Hepatocyte (in vitro differentiated cells): ENCODE results near the gene AOPEP. TPM values are rescaled to one million over a fixed set of nuclear protein-coding genes. Genes with fewer than 3 reads are reported as not detected.

Source experiments
- DNase-seq: peaks from one replicate; pipeline ENCODE4 v3.0.0-alpha.2; 2016; ENCODE audit warnings: low spot score
- H2AFZ ChIP-seq: fragments of 200-600 bp; sonication (generic); 2 replicates; pipeline ENCODE4 v1.6.0; 2016; ENCODE audit warnings: antibody characterized with exemption, mild to moderate bottlenecking
- H3K27ac ChIP-seq: fragments of 200-600 bp; sonication (generic); 2 replicates; pipeline ENCODE4 v1.5.1; 2016; ENCODE audit warnings: mild to moderate bottlenecking
- H3K27me3 ChIP-seq: fragments of 200-600 bp; sonication (generic); 2 replicates; pipeline ENCODE4 v1.6.1; 2016
- H3K36me3 ChIP-seq: fragments of 200-600 bp; sonication (generic); replicated peaks from 2 replicates; pipeline ENCODE4 v1.5.1; 2016; ENCODE audit warnings: low read depth; ENCODE audit not compliant: insufficient read depth
- H3K4me1 ChIP-seq: fragments of 200-600 bp; sonication (generic); 2 replicates; pipeline ENCODE4 v1.5.1; 2016; ENCODE audit warnings: mild to moderate bottlenecking, moderate library complexity; ENCODE audit not compliant: insufficient read depth
- H3K4me2 ChIP-seq: fragments of 200-600 bp; sonication (generic); 2 replicates; pipeline ENCODE4 v1.6.0; 2016
- H3K4me3 ChIP-seq: fragments of 200-600 bp; sonication (generic); 2 replicates; pipeline ENCODE4 v1.5.1; 2016; ENCODE audit warnings: mild to moderate bottlenecking
- H3K79me2 ChIP-seq: fragments of 200-600 bp; sonication (generic); 2 replicates; pipeline ENCODE4 v1.6.0; 2017; ENCODE audit warnings: mild to moderate bottlenecking
- H3K9me2 ChIP-seq: fragments of 200-600 bp; sonication (generic); replicated peaks from 2 replicates; pipeline ENCODE4 v1.6.0; 2017; ENCODE audit warnings: mild to moderate bottlenecking; ENCODE audit not compliant: insufficient read depth
- H3K9me3 ChIP-seq: fragments of 200-600 bp; sonication (generic); 2 replicates; pipeline ENCODE4 v1.5.1; 2016; ENCODE audit warnings: low read depth, mild to moderate bottlenecking
- H4K20me1 ChIP-seq: fragments of 200-600 bp; sonication (generic); 2 replicates; pipeline ENCODE4 v1.6.0; 2016; ENCODE audit warnings: mild to moderate bottlenecking; ENCODE audit not compliant: insufficient read depth, poor library complexity, severe bottlenecking
- CTCF ChIP-seq: fragments of 200-600 bp; sonication (generic); IDR thresholded peaks from 2 replicates; pipeline ENCODE4 v1.5.1; 2016; ENCODE audit warnings: antibody characterized with exemption, mild to moderate bottlenecking; ENCODE audit not compliant: poor library complexity
- EZH2 ChIP-seq: fragments of 200-600 bp; sonication (generic); IDR thresholded peaks from 2 replicates; pipeline ENCODE4 v1.6.1; 2016; ENCODE audit warnings: antibody characterized with exemption, mild to moderate bottlenecking, borderline replicate concordance
- EZH2phosphoT487 ChIP-seq: fragments of 200-600 bp; sonication (generic); IDR thresholded peaks from one replicate; pipeline ENCODE4 v1.6.1; 2018; ENCODE audit warnings: antibody characterized with exemption, mild to moderate bottlenecking, low read depth, moderate library complexity; ENCODE audit not compliant: unreplicated experiment, severe bottlenecking
- WGBS: methylation state at CpG from one replicate; pipeline ENCODE4 v1.1.6; 2016; ENCODE audit warnings: low lambda C conversion rate; ENCODE audit errors: missing lambda C conversion rate; 5-methylcytosine and 5-hydroxymethylcytosine counted together
- polyA plus RNA-seq: library from polyadenylated mRNA; unstranded; fragments of >200 nt; fragmentation: Nextera tagmentation; extraction: Ambion mirVana; gene quantifications from 2 replicates; pipeline ENCODE4 v1.2.1, GENCODE V29; 2016
- total RNA-seq: library from RNA; depleted of rRNA; stranded (reverse); fragments of >200 nt; gene quantifications from 2 replicates; pipeline ENCODE4 v1.2.3, GENCODE V29; 2014

Gene AOPEP
- total and polyA plus RNA-seq, 2 experiments from 2014 or later, result 82.8 to 101 TPM

GRCh38 chr9:95090871-95091577 is 364.5 kb downstream of the AOPEP start:
- Histone ChIP-seq H3K9me2 (no peaks in the 10 kb centered on the region), H3K27me3 (no peaks in the 10 kb centered on the region), H3K27ac (peak overlapping the region; percentile 94), H2AFZ (no peak overlapping the region), H3K4me2 (peak overlapping the region; percentile 60), H4K20me1 (no peaks in the 10 kb centered on the region), H3K4me1 (peaks cover 39% of the 10 kb centered on the region), H3K9me3 (no peaks in the 10 kb centered on the region), H3K79me2 (peaks cover 68% of the 10 kb centered on the region), H3K36me3 (no peaks in the 10 kb centered on the region), H3K4me3 (no peak overlapping the region)
- DNase-seq, result no peak
- 77% methylated on average over 14 of the region's 14 CpGs for WGBS
- TF ChIP-seq EZH2, result no peak
- TF ChIP-seq EZH2phosphoT487, result no peak
- TF ChIP-seq CTCF, result no peak

GRCh38 chr9:95091601-95092261 is 365.2 kb downstream of the AOPEP start:
- Histone ChIP-seq H3K4me3 (no peak overlapping the region), H3K36me3 (no peaks in the 10 kb centered on the region), H3K4me2 (peak overlapping the region; percentile 60), H3K9me2 (no peaks in the 10 kb centered on the region), H3K27ac (peak overlapping the region; percentile 94), H3K9me3 (no peaks in the 10 kb centered on the region), H3K27me3 (no peaks in the 10 kb centered on the region), H3K4me1 (peaks cover 39% of the 10 kb centered on the region), H2AFZ (no peak overlapping the region), H4K20me1 (no peaks in the 10 kb centered on the region), H3K79me2 (peaks cover 61% of the 10 kb centered on the region)
- no peak for TF ChIP-seq EZH2phosphoT487
- WGBS, result 22% methylated on average over 12 of the region's 12 CpGs
- DNase-seq, result peak; percentile 55

GRCh38 chr9:95092262-95093072 is 366.0 kb downstream of the AOPEP start:
- Histone ChIP-seq H3K27me3 (no peaks in the 10 kb centered on the region), H3K27ac (peak overlapping the region; percentile 94), H3K36me3 (no peaks in the 10 kb centered on the region), H3K4me3 (no peak overlapping the region), H3K79me2 (peaks cover 54% of the 10 kb centered on the region), H2AFZ (no peak overlapping the region), H3K4me1 (peaks cover 39% of the 10 kb centered on the region), H3K9me2 (no peaks in the 10 kb centered on the region), H3K4me2 (peak overlapping the region; percentile 60), H4K20me1 (no peaks in the 10 kb centered on the region), H3K9me3 (no peaks in the 10 kb centered on the region)
- no peak for DNase-seq
- TF ChIP-seq EZH2phosphoT487 (no peak), CTCF (no peak), EZH2 (no peak)
- 59% methylated on average over 16 of the region's 19 CpGs for WGBS

GRCh38 chr9:95093586-95093985 is 367.1 kb downstream of the AOPEP start:
- H4K20me1 ChIP-seq, result no peaks in the 10 kb centered on the region
- H3K9me2 ChIP-seq, result no peaks in the 10 kb centered on the region
- no peak overlapping the region for H2AFZ ChIP-seq
- no peak for TF ChIP-seq CTCF
- TF ChIP-seq EZH2, result no peak
- no peak for TF ChIP-seq EZH2phosphoT487
- no peak overlapping the region for H3K4me2 ChIP-seq
- H3K9me3 ChIP-seq, result no peaks in the 10 kb centered on the region
- H3K36me3 ChIP-seq, result no peaks in the 10 kb centered on the region
- 85% methylated on average over 16 of the region's 16 CpGs for WGBS
- H3K4me3 ChIP-seq, result no peak overlapping the region
- no peak for DNase-seq
- H3K27me3 ChIP-seq, result no peaks in the 10 kb centered on the region
- peaks cover 46% of the 10 kb centered on the region for H3K79me2 ChIP-seq
- H3K27ac ChIP-seq, result peak overlapping the region; percentile 94
- H3K4me1 ChIP-seq, result peaks cover 42% of the 10 kb centered on the region
